Activated T-helper 1 cell treated with anti-CD3 and anti-CD28 coated beads, Interleukin-12 subunit alpha, Interleukin-12 subunit beta, Interleukin-2, Interleukin-4 antibody, amounts not matched to agents 30 ng/mL and 10 ng/mL and 1 ng/mL, durations not matched to agents 14 hours and 24 hours and 36 hours (primary cell): ENCODE results near the gene SORT1. TPM values are rescaled to one million over a fixed set of nuclear protein-coding genes. Genes with fewer than 3 reads are reported as not detected.

Experiments used
- DNase-seq: peaks from one replicate; pipeline ENCODE4 v3.0.0; 2021; ENCODE audit warnings: low spot score
- H3K27ac Mint-ChIP-seq: one replicate; pipeline ENCODE4 v1.8.0; 2021; ENCODE audit warnings: mild to moderate bottlenecking, mixed read lengths
- H3K27me3 Mint-ChIP-seq: one replicate; pipeline ENCODE4 v1.8.0; 2022; ENCODE audit warnings: mild to moderate bottlenecking, moderate library complexity, mixed read lengths; ENCODE audit not compliant: insufficient read depth
- H3K36me3 Mint-ChIP-seq: one replicate; pipeline ENCODE4 v1.8.0; 2021; ENCODE audit warnings: low read depth, mixed read lengths
- H3K4me1 Mint-ChIP-seq: one replicate; pipeline ENCODE4 v1.8.0; 2021; ENCODE audit warnings: low read depth, mixed read lengths
- H3K4me3 Mint-ChIP-seq: one replicate; pipeline ENCODE4 v1.8.0; 2021; ENCODE audit warnings: mild to moderate bottlenecking, moderate library complexity, mixed read lengths
- H3K9me3 Mint-ChIP-seq: one replicate; pipeline ENCODE4 v1.8.0; 2021; ENCODE audit warnings: mixed read lengths
- intact Hi-C: fragments of 100-400 bp; cut with micrococcal nuclease; formaldehyde crosslinking; loops from one replicate; pipeline ENCODE4 v1.15.1; 2024
- total RNA-seq: library from RNA; stranded (reverse); gene quantifications from 2 replicates; pipeline ENCODE4 v1.2.3, GENCODE V29; 2022

The SORT1 gene
- total RNA-seq, 1 donor from 2014 or later = 1.4 TPM

DNA sequence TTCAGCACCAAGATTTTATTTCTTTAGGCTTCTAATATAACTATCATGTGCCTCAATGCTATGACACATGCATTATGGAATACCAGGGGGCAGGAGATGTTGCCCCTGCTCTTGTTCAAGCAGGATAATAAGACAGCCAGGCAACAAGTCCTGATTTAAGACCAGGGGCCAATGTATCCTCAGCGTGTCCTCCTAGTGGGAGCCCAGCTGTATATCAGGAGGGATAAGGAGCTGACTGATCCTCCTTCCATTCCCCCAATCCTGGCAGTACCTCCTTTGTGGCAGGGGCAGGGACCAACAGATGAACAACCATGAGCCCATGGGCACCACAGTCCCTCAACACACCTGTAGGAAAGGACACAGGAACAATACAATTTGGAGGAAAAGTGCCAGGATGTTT is 29.3 kb downstream of the SORT1 start:
- Mint-ChIP-seq H3K27ac (no peak overlapping the region), H3K36me3 (peaks cover 2% of the 10 kb centered on the region), H3K9me3 (no peaks in the 10 kb centered on the region), H3K27me3 (peaks cover 19% of the 10 kb centered on the region), H3K4me1 (peaks cover 42% of the 10 kb centered on the region), H3K4me3 (no peak overlapping the region)
- no peak for DNase-seq
- intact Hi-C loops = no loop called here

DNA sequence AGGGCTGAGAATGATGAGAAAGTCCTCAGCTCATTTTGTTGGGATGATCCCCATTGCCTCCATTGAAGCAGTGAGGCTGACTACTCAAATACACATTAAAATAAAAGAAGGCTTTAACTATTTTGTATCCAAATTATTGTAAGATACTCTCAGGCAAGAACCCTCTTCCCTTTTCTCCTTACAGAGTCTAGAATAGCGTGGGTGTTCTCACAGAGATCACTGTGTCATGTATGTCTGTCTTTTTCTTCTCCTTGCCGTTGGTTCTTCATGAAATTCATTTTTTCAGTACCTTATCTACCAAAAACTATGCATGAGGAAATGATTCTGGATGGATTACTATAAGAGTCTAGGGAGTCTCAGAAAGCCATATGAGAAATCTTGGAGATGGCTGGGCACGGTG is 30.1 kb downstream of the SORT1 start:
- H3K4me1 Mint-ChIP-seq = peaks cover 34% of the 10 kb centered on the region

DNA sequence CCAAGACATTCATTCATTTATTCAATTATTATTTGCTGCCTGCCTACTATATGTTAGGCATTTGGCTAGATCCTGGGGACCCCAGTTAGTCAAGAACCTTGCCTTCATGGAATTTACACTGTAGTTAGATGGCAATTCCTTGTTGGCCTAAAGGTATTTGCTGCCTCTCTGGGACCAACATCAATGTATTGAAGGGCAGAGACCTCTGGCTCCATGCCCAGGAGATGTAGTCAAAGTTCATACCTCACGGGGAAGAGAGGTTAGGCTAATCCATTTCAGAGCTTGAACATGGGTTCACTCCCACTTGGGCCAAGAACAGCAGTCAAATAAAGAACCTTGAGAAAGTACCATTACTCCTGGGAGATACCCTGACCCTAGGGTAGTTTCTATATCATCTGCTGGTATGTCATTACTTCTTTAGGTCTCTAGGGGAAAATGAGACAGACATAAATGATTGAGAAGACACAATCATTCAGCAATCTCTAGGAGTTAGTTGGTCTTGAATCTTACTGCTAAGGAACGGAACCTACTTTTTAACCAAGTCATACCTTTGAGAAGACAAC is 32.0 kb downstream of the SORT1 start:
- H3K27me3 Mint-ChIP-seq = peaks cover 30% of the 10 kb centered on the region
- DNase-seq = no peak
- H3K9me3 Mint-ChIP-seq = no peaks in the 10 kb centered on the region
- H3K4me1 Mint-ChIP-seq = peaks cover 17% of the 10 kb centered on the region
- H3K36me3 Mint-ChIP-seq = no peaks in the 10 kb centered on the region
- no peak overlapping the region for H3K4me3 Mint-ChIP-seq
- H3K27ac Mint-ChIP-seq = no peak overlapping the region
- intact Hi-C loops = no loop called here

More for the DNA sequence above, 30.1 kb downstream of the SORT1 start:
- Mint-ChIP-seq H3K27me3 (peaks cover 22% of the 10 kb centered on the region), H3K9me3 (no peaks in the 10 kb centered on the region), H3K27ac (no peak overlapping the region), H3K4me3 (no peak overlapping the region), H3K36me3 (no peaks in the 10 kb centered on the region)
- intact Hi-C loops = no loop called here
- no peak for DNase-seq

DNA sequence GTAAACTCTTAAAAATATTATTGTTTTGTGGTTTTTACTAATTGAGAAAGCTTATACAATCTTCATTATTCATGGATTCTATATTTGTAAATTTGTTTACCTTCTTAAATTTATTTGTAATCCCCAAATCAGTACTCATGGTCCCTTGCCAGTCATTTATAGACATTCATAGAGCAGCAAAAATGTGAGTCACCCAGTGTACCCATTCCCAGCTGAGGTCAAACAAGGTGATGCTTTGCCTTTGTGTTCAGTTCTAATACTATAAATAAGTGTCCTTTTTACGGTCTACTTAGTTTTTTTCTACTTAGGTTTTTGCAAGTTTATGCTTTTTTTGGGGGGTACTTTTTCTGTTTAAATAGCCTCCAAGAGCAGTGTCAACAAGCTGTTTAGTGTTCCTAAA is 36.1 kb downstream of the SORT1 start:
- DNase-seq = no peak
- H3K9me3 Mint-ChIP-seq = no peaks in the 10 kb centered on the region
- H3K36me3 Mint-ChIP-seq = no peaks in the 10 kb centered on the region
- intact Hi-C loops = loop anchor here (5.0 kb wide), 1 partner anchor 39 kb away; no protein-coding TSS in a partner anchor
- H3K27me3 Mint-ChIP-seq = peaks cover 33% of the 10 kb centered on the region
- no peaks in the 10 kb centered on the region for H3K4me1 Mint-ChIP-seq
- no peak overlapping the region for H3K27ac Mint-ChIP-seq
- no peak overlapping the region for H3K4me3 Mint-ChIP-seq

DNA sequence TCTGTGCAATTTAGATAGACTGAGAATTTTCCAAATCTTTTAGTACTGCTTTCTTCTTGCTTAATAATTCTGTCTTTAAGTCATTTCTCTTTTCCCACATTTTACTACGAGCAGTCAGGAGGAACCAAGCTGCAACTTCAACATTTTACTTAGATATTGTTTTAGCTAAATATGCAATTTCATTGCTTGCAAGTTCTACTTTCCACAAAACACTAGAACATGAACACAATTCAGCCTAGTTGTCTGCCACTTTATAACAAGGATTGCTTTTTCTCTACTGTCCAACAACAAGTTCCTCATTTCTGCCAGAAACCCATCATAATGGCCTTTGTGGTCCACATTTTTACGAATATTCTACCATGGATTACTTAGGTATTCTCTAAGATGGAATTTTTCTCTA is 36.6 kb downstream of the SORT1 start:
- no peaks in the 10 kb centered on the region for H3K4me1 Mint-ChIP-seq
- H3K4me3 Mint-ChIP-seq = no peak overlapping the region
- no peak for DNase-seq
- no peak overlapping the region for H3K27ac Mint-ChIP-seq
- intact Hi-C loops = loop anchor here (5.0 kb wide), 1 partner anchor 39 kb away; no protein-coding TSS in a partner anchor
- H3K9me3 Mint-ChIP-seq = no peaks in the 10 kb centered on the region
- H3K27me3 Mint-ChIP-seq = peaks cover 33% of the 10 kb centered on the region
- no peaks in the 10 kb centered on the region for H3K36me3 Mint-ChIP-seq

DNA sequence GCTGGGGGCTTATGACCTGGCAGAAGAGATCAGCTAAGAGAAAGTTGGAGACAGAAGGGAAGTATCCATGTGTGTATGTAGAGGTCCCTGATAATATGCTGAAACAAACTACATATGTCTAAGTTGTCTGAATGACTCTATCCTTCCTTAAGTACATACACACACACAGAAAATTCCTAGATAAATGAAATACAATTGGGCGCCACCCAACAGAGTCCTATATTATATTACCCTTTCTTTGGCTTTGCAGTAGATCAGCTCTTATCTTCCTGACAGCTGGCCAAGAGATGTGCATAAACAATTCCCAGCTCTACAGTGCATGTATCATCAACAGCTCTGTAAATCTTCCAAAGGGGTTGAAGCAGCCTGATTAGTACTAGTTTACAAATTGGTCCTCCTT is 40.1 kb downstream of the SORT1 start:
- H3K27me3 Mint-ChIP-seq = peaks cover 32% of the 10 kb centered on the region
- no peak for DNase-seq
- no peaks in the 10 kb centered on the region for H3K36me3 Mint-ChIP-seq
- peaks cover 11% of the 10 kb centered on the region for H3K4me1 Mint-ChIP-seq
- H3K4me3 Mint-ChIP-seq = no peak overlapping the region
- intact Hi-C loops = no loop called here
- no peak overlapping the region for H3K27ac Mint-ChIP-seq
- H3K9me3 Mint-ChIP-seq = no peaks in the 10 kb centered on the region

DNA sequence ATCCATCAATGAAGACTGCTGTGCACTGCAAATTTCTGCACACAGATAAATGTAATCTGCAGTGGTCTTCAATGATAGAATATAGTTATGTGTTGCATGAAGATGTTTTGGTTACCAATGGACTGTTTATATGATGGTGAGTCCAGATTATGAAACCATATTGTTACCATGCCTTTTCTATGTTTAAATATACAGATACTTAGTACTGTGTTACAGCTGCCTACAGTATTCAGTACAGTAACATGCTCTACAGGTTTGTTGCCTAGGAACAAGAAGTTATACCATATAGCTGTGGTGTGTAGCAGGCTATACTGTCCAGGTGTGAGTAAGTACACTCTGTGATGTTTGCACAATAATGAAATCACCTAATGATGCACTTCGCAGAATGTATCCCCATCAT is 40.8 kb downstream of the SORT1 start:
- Mint-ChIP-seq H3K9me3 (no peaks in the 10 kb centered on the region), H3K27ac (no peak overlapping the region), H3K4me1 (peaks cover 11% of the 10 kb centered on the region), H3K4me3 (no peak overlapping the region), H3K36me3 (no peaks in the 10 kb centered on the region), H3K27me3 (peaks cover 29% of the 10 kb centered on the region)
- intact Hi-C loops = no loop called here
- DNase-seq = no peak

DNA sequence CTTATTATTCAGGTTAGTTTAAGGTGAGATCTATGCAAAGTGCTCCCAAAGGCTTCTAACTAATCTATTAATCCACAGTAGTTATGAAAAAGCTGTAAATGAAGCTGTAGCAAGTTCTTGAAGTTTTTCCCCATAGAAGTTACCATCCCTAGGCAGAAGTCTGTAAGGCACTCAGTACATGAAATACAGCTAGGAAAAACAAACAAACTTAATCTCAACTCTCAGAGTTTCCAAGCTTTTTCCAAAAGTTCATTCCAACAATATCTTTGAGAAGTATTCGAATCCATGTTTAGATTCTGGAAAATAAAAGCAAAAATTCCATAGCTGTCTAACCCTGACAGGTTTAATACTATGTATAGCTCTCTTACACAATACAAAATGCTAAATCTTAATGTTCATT is 41.2 kb downstream of the SORT1 start:
- intact Hi-C loops = no loop called here
- Mint-ChIP-seq H3K36me3 (no peaks in the 10 kb centered on the region), H3K9me3 (no peaks in the 10 kb centered on the region), H3K4me3 (no peak overlapping the region), H3K27me3 (peaks cover 31% of the 10 kb centered on the region), H3K4me1 (peaks cover 11% of the 10 kb centered on the region), H3K27ac (no peak overlapping the region)
- no peak for DNase-seq

DNA sequence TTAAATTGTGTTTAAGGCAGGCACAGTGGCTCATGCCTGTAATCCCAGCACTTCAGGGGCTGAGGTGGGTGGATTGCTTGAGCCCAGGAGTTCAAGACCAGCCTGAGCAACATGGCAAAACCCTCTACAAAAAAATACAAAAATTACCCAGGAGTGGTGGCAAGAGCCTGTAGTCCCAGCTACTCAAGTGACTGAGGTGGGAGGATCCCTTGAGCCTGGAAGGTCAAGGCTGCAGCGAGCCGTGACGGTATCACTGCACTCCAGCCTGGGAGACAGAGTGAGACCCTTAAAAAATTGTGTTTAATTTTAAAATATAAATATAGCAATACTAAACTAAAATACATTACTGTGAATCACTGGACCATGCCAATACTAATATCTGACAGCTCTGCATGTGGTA is 42.8 kb downstream of the SORT1 start:
- Mint-ChIP-seq H3K4me1 (peaks cover 11% of the 10 kb centered on the region), H3K4me3 (no peak overlapping the region), H3K27me3 (peaks cover 24% of the 10 kb centered on the region), H3K9me3 (no peaks in the 10 kb centered on the region), H3K36me3 (no peaks in the 10 kb centered on the region), H3K27ac (no peak overlapping the region)
- no peak for DNase-seq
- intact Hi-C loops = no loop called here

DNA sequence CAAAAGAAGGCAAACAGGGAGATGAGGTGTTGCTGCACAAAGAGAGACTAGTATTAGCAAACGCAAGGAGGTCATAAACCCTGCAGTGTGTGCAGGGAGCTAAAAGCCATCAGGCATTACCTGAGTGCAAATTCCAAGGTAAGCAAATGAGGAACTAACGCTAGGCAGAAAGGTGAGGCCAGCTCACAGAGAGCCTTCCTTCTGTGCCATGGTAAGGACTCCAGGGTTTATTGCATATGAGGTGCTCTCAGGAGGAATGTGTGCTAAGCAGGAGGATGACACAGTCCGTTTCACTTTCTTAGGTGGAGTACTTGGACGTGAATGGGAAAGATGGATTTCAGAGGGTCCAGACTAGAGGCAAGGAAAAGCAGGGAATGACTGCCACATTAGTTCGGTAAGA is 46.3 kb downstream of the SORT1 start:
- DNase-seq = no peak
- Mint-ChIP-seq H3K4me1 (peaks cover 18% of the 10 kb centered on the region), H3K27me3 (peaks cover 18% of the 10 kb centered on the region), H3K36me3 (no peaks in the 10 kb centered on the region), H3K4me3 (no peak overlapping the region), H3K27ac (no peak overlapping the region), H3K9me3 (no peaks in the 10 kb centered on the region)
- intact Hi-C loops = no loop called here

DNA sequence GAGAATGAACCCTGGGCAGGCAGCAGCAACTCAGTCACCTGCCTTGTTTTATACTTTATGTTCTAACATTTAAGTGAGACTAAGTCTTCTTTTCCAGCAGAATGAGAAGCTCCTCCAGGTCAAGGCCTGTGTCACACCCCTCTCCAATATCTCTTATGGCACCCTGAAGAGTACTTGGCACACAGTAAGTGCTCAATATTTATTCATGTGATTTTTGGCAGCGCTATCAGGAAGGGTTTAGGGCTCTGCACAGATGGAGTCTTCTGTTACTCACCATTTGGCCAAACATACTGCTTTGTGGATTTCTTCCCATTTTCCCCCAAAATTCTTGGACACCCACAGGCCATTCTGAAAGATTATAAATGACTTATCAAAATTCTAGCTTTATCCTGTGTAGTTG is 47.1 kb downstream of the SORT1 start:
- H3K9me3 Mint-ChIP-seq = no peaks in the 10 kb centered on the region
- H3K27me3 Mint-ChIP-seq = peaks cover 13% of the 10 kb centered on the region
- no peaks in the 10 kb centered on the region for H3K36me3 Mint-ChIP-seq
- intact Hi-C loops = no loop called here
- no peak overlapping the region for H3K27ac Mint-ChIP-seq
- DNase-seq = no peak
- no peak overlapping the region for H3K4me3 Mint-ChIP-seq
- H3K4me1 Mint-ChIP-seq = peaks cover 18% of the 10 kb centered on the region

DNA sequence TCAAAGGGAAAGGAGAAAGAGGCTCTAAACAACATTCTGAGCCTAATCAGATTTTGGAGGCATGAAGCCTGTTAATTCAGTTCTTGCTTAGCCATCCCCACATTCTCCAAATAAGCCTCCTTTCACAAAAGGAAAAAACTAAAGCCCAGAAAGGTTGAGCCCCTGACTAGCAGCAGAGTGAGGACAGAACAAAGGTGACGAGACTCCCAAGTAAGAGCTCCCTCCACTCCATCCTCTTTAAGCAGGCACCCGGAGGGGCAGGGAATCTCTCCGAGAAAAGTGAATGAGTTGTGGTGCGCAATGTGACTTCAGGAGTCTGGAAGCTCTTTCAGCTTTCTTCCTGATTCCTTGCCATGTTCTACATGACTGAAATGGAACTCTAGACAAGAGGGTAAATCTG is 47.5 kb downstream of the SORT1 start:
- Mint-ChIP-seq H3K36me3 (no peaks in the 10 kb centered on the region), H3K9me3 (no peaks in the 10 kb centered on the region), H3K27ac (no peak overlapping the region), H3K27me3 (peaks cover 13% of the 10 kb centered on the region), H3K4me1 (peaks cover 18% of the 10 kb centered on the region), H3K4me3 (no peak overlapping the region)
- no peak for DNase-seq
- intact Hi-C loops = no loop called here

DNA sequence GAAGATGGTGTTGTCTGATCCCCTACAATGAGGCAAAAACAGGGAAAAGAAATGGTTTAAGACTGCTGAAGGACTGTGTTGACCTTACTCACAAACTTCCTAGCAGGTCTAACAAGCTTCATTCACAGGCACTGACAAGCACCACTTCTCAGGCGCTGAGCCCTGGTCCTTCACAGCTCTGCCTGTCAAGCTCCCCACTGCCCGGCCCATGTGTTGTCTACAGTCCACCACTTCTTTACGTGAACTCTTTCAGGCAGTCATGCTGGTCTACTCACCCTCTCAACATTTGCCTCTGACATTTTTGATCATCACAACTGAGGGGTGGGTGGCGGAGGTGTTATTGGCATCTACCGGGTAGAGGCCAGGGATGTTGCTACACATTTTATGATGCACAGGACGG is 50.2 kb downstream of the SORT1 start:
- H3K9me3 Mint-ChIP-seq = no peaks in the 10 kb centered on the region
- H3K36me3 Mint-ChIP-seq = no peaks in the 10 kb centered on the region
- intact Hi-C loops = no loop called here
- H3K27ac Mint-ChIP-seq = no peak overlapping the region
- H3K4me1 Mint-ChIP-seq = peaks cover 7% of the 10 kb centered on the region
- no peak overlapping the region for H3K4me3 Mint-ChIP-seq
- DNase-seq = no peak
- H3K27me3 Mint-ChIP-seq = peaks cover 11% of the 10 kb centered on the region
